ENCODE results near the gene ROBO2. TPM values are rescaled to one million over a fixed set of nuclear protein-coding genes. Genes with fewer than 3 reads are reported as not detected.
A peak's percentile ranks its signal among the peaks of the same experiment; 100 is the strongest.

Gene ROBO2
- total RNA-seq, 1 donor from 2014 or later, result 1.1 TPM

DNA sequence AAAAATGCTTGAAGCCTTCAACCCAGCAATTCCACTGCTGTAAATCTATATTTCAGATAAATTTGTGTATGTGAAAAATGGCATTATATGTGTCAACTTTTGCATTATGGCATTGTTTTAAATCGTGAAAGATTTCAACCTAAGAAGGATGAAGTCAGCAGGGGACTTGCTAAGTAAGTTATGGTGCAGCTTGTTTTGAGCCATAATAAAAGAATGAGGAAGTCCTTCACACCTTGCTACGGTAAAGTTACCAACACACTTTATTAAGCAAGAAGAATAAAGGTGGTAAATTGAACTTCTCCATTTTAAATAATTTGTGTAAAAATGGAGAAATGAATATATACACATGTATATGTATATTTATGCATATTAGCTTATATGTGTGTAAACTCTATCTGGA is 371.4 kb downstream of the ROBO2 start:
- peak; percentile 75 for DNase-seq (ENCODE audit: low read depth)

DNA sequence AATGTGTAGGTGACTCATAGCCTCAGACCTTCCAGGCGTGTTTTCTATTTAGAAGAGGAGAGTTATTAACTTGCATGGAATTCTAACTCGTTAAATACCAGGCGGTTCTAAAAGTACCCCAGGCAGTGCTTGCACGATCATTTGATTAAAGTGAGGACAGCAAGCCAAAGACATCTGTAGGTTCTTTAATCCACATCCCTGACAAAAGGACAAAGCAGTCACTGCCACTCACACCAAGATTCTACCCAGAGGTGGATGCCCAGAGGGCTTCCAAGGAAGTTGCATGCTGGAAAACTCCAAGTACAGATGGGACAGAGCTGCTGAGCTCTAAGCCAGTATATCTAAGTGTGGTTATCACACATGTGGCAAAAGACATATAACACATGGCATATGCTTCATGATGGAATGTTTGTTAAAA is 372.1 kb downstream of the ROBO2 start:
- DNase-seq (ENCODE audit: low read depth), result peak; percentile 88

DNA sequence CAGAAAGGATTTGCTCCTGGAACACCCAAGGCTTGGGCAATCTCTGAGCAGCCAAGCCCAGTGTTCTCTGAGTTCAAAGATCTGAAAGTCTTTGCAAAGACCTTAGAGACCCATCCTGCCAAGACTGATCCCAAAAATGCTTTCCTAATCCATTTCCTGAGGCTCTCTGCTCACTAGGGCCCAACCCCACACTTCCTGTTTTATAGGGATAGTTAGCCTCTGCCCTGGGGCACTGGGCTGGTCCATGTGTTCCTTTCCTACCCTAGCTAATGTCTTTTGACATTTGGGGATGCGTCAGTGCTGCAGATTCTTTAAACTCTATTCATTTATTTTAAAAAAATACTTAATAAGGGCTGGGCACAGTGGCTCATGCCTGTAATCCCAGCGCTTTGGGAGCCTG is 372.7 kb downstream of the ROBO2 start:
- no peak for DNase-seq (ENCODE audit: low read depth)

DNA sequence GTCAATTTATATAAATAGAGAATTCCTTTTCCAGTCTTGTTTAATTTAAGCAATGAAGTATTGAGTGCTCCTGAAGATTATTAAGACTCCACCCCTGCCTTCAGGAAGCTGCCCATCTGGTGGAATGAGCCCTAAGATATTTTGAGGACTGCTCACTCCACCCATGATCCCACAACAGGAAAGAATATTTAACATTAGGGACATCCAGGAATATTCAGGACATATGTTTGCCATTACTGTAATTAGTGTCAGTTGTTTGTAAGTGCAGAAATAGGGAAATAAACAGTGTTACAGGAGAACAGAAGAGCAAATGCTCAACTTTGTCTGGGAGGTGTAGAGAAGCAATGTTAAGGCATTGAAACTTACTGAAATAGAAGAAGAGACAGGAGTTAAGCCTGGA is 375.0 kb downstream of the ROBO2 start:
- no peak for DNase-seq (ENCODE audit: low read depth)

DNA sequence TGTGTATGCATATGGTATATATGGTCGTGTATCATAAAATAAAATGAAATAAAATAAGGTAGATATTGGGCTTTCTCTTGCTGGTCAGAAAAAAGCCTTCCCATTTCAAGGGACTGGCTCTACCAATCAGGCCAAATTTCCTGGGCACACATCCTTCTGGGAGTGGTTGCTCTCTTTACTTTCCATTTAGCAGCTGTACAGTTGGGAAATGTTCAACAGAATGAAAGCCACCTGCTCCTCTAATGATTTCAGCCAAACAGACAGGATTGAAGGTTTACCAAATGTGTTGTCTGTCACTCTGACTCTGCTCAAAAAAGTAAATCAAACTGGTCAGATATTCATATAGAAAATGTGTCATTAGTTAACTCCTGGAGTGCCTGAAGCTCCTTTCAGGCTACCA is 380.4 kb downstream of the ROBO2 start:
- DNase-seq (ENCODE audit: low read depth), result no peak

DNA sequence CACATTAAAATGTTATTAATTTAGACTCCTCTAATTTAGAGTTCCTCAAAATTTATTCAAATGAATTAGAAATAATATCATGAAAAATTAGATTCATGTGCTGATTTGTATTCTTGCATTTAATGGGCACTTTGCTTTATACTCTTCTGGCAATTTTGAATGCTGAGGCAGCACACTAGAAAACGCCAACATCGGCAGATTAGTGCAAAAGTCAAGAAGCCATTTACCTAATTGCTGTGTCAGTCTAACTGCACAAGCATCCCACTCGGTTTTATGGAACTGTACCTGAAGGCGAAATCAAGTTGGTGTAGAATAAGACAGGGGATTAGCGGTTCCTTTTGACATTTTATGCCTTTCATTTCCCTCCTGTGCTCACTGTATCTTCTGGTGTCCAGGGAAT is 382.0 kb downstream of the ROBO2 start:
- DNase-seq (ENCODE audit: low read depth), result no peak

DNA sequence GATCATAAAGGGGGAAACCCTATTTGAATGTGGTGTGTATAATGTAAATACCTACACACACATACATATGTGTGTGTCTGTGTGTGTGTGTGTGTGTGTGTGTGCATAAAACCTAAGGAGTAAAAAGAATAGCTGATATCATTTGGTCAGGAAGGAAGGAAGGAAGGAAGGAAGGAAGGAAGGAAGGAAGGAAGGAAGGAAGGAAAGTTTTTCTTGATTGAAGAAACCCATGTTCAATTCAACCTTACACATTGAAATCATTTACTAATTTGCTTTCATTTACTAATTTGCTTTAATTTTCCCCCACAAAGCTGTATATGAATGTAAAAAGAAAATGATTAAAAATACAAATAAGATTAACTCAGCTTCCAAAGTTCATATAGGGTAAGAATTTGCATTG is 386.6 kb downstream of the ROBO2 start:
- DNase-seq (ENCODE audit: low read depth), result no peak

DNA sequence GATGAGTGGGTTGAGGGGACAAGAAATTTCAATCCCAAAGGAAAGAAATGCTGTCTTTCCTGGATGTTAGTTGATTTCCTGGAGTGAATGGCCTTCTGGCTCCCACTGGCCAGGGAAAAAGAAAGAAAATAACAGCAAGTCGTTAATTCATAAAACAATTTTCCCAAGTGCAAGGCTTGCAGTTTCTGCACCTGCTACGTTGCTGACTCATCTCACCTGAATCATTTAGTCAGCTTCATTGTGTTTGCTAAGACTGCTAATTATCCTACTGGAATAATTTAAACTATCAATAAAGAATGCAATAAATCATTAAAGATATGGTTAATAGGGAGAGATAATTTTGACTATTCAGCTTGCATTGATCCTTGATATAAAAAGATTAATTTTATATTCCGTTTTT is 387.6 kb downstream of the ROBO2 start:
- peak; percentile 9 for DNase-seq (ENCODE audit: low read depth)

DNA sequence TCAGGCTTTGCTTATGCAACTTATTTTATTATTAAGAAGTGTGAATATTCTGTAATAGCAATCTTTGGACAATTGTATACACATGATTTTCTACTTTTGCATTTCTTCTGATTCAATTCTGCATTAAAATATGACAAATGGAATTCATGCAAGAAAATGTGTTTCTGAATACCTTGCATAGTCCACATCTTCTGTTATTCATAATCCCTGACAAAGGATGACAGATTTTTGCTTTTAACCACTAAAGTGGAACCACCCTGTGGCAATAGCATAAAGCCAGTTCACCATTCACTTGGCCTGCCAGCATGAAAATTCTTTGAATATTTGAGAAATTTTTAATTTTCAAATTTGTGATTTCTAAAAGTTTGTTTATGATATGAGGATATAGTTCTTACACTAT is 397.0 kb downstream of the ROBO2 start:
- DNase-seq (ENCODE audit: low read depth), result no peak

DNA sequence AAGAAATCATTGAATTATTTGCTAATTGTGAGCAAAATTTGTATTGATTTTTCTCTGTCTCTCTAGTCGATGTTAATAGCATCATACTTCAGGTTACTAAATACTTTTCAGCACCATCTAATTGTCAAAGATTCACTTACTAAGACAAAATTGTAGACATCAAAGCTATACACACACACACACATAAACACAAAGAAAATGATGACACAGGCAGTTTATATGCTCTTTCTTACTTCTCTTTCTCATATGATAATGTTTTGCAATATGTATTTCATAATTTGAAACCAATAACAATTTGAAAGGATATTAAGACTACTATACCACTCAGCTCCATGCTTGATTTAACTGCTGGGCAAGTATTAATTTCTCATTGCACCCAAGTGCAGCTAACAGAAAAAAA is 406.2 kb downstream of the ROBO2 start:
- DNase-seq (ENCODE audit: low read depth), result no peak

DNA sequence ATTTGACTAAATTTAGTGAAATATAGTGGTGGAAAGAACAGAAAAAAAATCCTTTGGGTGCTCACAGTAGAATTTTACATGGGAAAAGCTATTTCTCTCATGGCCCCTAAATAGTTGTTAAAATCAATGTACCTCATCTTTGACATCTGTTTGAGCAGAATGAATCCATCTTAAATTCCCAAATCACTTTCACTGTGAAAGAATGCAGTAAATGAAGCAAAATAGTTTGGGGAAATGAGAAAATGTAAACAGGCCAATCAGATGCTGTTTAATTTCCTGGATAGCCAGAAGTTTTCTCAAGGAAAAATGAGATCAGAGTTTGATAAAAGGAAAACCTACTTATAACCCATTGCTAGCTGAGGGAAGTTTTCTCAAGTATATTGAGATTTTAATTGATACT is 406.9 kb downstream of the ROBO2 start:
- DNase-seq (ENCODE audit: low read depth), result no peak

DNA sequence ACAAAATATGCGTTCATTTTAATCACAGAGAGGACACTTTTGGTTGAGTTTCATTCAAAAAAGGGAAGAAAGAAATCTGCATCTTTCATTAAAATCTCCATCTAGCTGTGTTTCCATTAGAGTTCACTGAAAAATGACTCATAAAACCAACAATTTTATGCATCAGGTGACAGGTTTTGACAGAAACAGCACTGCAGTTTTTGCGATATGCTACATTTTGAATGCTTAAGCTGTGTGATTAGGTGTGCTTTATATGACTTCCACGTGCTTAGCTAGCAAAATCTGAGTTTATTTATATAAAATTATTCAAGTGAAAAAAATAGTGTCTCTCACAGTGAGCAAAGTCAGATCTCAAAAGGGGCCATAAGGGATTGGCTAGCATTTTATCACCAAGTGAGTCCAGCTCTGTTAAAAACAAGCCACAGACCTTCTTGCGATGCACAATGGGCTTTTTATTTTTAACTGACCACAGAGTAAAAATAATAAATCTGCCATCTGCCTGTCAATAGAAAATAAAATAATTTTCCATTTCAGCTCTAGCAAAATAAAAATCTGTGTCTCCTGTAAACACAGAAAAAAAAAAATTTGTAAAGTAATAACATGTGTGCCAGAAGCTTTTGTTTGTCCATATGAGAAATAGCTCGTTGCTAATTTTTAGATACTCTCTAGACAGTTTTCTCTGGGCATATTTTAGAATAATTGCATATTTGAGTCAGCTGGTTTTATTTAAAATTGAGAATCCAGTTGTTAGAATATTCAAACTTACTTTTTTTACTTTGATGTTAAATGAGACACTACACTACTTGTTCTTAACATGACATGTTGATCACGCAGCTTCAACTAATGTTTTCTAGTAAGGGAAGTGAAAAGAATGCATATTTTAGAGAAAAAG is 409.8 kb downstream of the ROBO2 start:
- peak; percentile 2 for DNase-seq (ENCODE audit: low read depth)

DNA sequence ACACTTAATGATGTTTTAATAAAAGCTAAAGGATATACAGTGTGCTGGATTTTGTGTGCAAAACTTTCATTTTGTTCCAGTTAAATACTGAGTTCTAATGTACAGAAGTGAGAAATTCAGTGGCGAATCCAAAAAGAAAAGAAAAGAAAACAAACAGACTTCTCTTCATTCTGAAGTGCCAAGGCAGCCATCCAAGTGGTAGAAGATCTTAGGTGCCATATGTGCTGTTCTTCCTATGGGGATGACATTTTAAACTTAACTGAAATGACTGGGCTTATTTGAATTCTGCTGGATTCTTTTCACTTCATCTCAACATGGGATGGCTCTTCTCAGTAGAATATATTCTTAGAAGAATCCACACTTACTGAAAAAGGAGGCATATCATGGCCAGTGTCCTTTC is 416.5 kb downstream of the ROBO2 start:
- no peak for DNase-seq (ENCODE audit: low read depth)

DNA sequence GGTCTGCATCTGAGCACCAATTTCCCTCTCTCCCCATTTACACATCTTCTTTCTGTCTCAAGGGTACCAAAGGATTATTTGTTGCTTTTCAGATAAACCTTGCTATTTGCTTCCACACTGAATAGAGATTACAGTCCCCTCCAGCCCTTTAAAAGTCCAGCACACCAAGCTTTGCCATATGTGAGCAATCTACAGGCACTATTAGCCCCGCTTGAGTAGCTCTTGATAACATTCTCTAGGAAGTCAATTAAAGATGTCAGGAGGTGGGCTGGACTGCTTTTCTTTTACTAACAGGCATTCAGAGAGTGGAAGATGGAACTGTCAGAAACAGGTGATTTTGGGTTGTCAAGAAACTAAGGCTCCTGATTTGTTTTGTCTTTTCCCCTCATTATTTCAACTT is 417.0 kb downstream of the ROBO2 start:
- DNase-seq (ENCODE audit: low read depth), result no peak

DNA sequence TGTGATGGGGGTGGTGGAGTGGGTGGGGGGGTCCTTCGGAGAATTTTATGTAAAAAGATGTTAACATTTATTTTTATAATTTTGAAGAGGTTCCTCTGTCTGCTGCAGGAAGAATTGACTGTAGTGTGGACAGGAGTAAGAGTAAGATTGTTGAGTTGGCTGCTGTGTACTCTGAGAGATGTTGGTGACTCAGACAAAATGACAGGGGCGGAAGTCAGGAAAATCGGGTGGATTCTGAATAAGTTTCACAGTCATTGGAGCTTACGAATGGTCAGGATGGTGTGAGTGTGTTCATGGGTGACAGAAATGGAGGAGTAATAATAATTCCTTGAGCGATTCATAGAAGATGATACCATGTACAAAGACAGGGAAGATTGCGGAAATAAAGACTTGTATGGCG is 420.0 kb downstream of the ROBO2 start:
- no peak for DNase-seq (ENCODE audit: low read depth)

DNA sequence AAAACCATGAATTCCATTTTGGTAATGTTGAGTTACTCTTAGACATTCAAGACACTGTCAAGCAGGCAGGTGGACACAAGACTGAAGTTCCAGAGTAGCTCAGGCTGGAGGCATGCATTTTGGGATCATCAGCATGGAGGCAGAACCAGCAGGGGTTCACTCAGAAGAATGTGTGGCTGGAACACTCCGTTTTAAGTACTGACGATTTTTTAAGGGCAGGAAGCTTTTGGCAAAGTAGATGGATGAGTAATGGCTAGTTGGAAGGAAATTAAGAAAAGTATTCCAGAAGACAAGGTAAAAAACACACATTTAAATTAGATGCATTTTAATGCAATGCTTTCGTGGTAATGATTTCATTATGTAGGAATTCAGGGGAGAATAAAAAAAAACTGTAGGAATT is 420.4 kb downstream of the ROBO2 start:
- peak; percentile 45 for DNase-seq (ENCODE audit: low read depth)

DNA sequence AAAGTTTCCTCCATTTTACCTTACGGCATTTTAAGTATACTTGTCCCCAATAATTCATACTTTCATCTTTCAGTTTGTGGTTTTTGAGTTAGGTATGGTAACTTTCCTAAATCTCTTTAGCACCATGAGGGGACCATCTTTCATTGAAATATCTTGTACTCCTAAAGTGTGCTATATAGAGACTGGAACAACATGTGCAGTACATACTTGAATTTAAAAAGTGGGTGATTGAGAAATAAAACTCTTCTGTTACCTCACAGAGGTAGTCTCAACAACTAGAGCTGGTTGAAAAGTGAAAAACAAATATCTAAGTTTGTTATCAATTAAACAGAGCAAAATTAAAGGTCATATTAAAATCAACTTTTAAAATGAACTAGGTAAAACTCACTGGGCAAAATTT is 423.1 kb downstream of the ROBO2 start:
- no peak for DNase-seq (ENCODE audit: low read depth)

DNA sequence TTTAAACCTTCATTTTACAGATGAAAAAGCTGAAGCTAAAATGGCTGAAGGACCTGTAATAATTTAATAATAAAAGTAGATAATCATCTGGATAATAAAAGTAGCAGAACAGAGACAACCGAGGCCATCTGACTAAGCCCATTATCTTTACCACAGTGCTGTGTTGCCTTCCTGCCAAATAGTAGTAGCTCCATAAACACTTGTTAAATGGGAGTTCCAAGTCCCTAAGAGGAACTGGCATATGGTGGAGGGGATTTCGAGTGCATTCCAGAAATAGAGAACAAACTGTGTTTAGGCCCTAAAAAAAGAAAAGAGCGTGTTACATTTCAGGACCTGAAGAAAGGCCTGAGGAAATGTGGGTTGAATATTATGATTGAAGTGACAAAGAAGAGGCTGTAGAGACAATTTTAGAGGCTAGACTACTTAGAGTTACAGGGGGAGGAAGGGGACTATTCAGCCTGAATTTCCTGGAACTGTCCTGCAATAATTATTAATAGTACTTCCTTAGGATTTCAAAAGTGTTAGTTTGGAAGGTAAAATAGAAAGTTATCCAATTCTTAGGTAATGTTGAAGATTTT is 424.3 kb downstream of the ROBO2 start:
- no peak for DNase-seq (ENCODE audit: low read depth)

DNA sequence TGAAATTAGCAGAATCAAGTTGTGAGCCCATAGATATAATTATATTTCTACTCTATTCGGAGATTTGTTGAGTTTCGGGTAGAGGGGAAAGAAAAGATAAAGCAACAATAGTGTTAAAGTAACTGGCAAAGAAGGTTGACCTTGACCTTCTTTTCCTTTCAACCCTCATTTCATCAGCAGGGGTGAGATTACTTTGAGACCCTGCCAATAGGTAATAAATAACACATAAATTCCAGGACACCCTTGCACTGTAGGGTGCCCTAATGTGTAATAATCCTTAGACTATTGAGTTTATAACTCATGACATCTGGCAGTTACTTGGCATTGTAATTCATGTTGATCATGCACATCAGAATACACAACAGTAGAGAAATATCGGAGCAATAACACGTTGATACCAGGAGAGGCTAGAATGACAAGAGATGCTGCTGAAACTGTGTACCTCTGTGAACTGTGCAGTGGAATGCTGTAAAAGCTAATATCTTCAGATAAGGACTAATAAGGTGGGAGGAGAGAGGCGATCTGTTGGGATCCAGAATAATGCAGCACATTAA is 426.7 kb downstream of the ROBO2 start:
- no peak for DNase-seq (ENCODE audit: low read depth)

DNA sequence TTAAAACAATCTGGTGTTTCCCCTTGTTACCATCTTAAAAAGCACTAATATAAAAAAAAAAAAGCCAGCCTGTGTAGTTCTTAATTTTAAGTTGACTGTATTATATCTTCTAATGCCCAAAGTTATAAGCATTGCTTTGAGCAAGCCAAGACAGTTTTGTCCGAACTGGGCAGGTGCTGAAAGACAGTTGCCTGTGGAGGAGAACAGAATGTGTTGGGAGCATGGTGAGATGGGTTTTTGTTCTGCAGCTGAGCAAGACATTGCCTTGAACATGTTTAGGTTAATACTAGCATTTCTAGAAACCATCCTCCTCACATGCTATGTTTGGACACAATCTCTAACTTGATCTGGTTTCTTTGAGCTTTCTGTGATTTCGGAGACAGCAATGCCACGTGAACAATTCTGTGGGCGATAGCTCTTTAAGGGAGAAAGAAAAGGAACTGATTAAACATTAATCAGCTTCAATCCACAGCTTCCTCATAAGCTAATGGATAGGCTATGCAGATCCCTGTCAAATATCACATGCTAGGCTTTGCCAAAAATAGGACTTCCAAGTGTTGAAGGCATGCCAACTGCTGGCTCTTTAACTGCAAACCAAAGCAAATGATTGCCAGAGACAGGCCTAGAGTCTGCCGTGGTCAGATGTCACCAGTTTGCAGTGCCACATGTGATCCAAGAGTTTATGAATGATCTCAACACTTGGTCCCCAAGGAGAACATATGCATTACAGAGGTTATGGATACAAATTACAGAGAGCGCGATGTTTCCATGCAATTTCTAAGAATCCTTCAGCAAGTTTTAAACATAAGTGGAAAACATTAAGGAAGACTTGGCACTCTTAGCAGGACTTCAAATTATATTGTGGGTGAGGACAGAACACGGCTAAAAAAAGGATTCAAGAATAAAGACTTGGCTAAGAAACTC is 428.1 kb downstream of the ROBO2 start:
- DNase-seq (ENCODE audit: low read depth), result peak; percentile 95

DNA sequence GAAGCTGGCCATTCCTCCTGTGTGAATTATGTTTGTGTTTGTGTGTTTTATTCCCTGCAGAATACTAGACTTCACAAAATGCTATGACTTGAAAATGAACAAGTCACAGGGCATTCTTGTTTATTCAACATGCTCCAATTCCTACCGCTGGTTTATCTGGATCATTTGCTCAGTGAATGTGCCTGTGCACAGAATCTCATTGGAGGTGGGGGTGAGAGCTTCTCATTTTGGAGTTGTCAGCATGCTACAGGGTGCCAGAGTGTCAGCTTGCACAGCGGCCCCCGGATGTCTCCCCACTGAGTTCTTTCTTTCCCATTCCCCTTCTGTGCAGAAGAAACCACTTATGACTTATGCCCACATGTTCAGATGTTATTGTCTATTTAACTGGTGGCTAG is 428.7 kb downstream of the ROBO2 start:
- DNase-seq (ENCODE audit: low read depth), result peak; percentile 15

DNA sequence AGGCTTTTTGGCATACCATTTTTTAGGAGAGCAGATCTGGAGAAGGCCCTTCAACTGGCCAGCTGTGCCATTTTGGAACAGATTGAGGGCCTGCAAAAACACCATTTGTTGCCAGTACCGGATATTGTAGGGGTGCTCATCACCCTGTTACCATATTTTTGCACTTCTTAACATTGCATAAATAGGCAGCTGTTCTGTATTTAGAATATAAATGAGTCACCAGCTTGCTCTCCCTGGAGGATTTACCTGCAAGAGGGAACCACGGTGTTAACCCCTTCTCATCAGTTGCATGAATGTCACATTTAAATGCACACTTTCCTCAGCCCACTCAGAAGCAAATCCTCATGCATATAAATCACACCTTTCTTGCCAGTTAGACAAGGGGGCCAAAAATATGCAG is 435.6 kb downstream of the ROBO2 start:
- DNase-seq (ENCODE audit: low read depth), result no peak
